GM19035 (cell line): Measurements from ENCODE around the gene CYP2D6.
"Not testable (repeated sequence)": the region's sequence is repeated elsewhere in the genome, so short reads cannot be mapped to it uniquely, and the experiment has no call there.

Source experiments
- ATAC-seq: cut with Tn5 transposase; IDR thresholded peaks from one replicate; pipeline ENCODE4 v1.9.1; 2021; ENCODE audit not compliant: unreplicated experiment

CYP2D6 gene

GRCh38 chr22:42158456-42159132 lies 28.0 kb upstream of the CYP2D6 start:
- ATAC-seq = no peak

- no peak for ATAC-seq
These were observed 26.0 kb upstream of the CYP2D6 start for GRCh38 chr22:42156598-42156997.

GRCh38 chr22:42156121-42156520 lies 25.5 kb upstream of the CYP2D6 start:
- no peak for ATAC-seq

- no peak for ATAC-seq
These were observed 24.5 kb upstream of the CYP2D6 start for GRCh38 chr22:42155053-42155543.

GRCh38 chr22:42154293-42155052 lies 23.9 kb upstream of the CYP2D6 start:
- ATAC-seq = no peak

GRCh38 chr22:42152661-42153270 lies 22.2 kb upstream of the CYP2D6 start:
- ATAC-seq = no peak

- ATAC-seq = no peak
These were observed 21.5 kb upstream of the CYP2D6 start for GRCh38 chr22:42151924-42152635.

- no peak for ATAC-seq
These were observed 20.3 kb upstream of the CYP2D6 start for GRCh38 chr22:42150727-42151590.

GRCh38 chr22:42149798-42150197 lies 19.2 kb upstream of the CYP2D6 start:
- not testable (repeated sequence) for ATAC-seq

- no peak for ATAC-seq
These were observed 14.6 kb upstream of the CYP2D6 start for GRCh38 chr22:42145175-42145574.

- not testable (repeated sequence) for ATAC-seq
These were observed 13.5 kb upstream of the CYP2D6 start for GRCh38 chr22:42143859-42144822.

- no peak for ATAC-seq
These were observed 12.3 kb upstream of the CYP2D6 start for GRCh38 chr22:42142771-42143461.

- ATAC-seq = not testable (repeated sequence)
These were observed 10.9 kb upstream of the CYP2D6 start for GRCh38 chr22:42141307-42142057.

- not testable (repeated sequence) for ATAC-seq
These were observed 9.5 kb upstream of the CYP2D6 start for GRCh38 chr22:42140153-42140552.

GRCh38 chr22:42139508-42139907 lies 8.9 kb upstream of the CYP2D6 start:
- not testable (repeated sequence) for ATAC-seq

- no peak for ATAC-seq
These were observed 8.4 kb upstream of the CYP2D6 start for GRCh38 chr22:42138972-42139371.

GRCh38 chr22:42138122-42138770 lies 7.6 kb upstream of the CYP2D6 start:
- ATAC-seq = no peak
